K562 (cell line): ENCODE results near the gene PCF11. TPM values are rescaled to one million over a fixed set of nuclear protein-coding genes. Genes with fewer than 3 reads are reported as not detected.
A peak's percentile ranks its signal among the peaks of the same experiment; 100 is the strongest.

Experiments
- CAMTA2 ChIP-seq: fragments of 250-450 bp; sonication (Bioruptor Pico); conservative IDR thresholded peaks from 2 replicates; pipeline ENCODE4 v1.5.1; 2022
- CCNT2 ChIP-seq: IDR thresholded peaks from 2 replicates; pipeline ENCODE4 v1.6.1; 2011; ENCODE audit warnings: borderline replicate concordance, low read depth, mild to moderate bottlenecking, moderate library complexity, mixed read lengths, low read length; ENCODE audit not compliant: insufficient read length; ENCODE audit errors: extremely low read depth
- ID3 ChIP-seq, 2 experiments: fragments of 250-450 bp in 1 of 2; fragments of 450-650 bp in 1 of 2; sonication (Bioruptor Pico) in 1 of 2; IDR thresholded peaks; 2 replicates each; pipeline versions ENCODE4 v1.6.1 to v1.8.0; 2016 to 2021; ENCODE audit warnings: mild to moderate bottlenecking in 2 of 2, moderate library complexity in 2 of 2, missing compliant biosample characterization in 1 of 2, missing genetic modification characterization in 1 of 2
- MEF2A ChIP-seq: IDR thresholded peaks from 2 replicates; pipeline ENCODE4 v1.6.1; 2011; ENCODE audit warnings: low read depth, mild to moderate bottlenecking, low read length, moderate library complexity; ENCODE audit not compliant: control insufficient read depth
- NR2F6 ChIP-seq: fragments of 450-650 bp; formaldehyde crosslinking; IDR thresholded peaks from 2 replicates; pipeline ENCODE4 v1.4.0; 2020; ENCODE audit warnings: mild to moderate bottlenecking
- POLR2B ChIP-seq: fragments of 450-650 bp; IDR thresholded peaks from 2 replicates; pipeline ENCODE4 v1.6.1; 2018; ENCODE audit warnings: low read depth; ENCODE audit not compliant: partially characterized antibody
- RBM17 ChIP-seq: fragments of 200-400 bp; formaldehyde crosslinking; IDR thresholded peaks from 2 replicates; pipeline ENCODE4 v1.6.1; 2017; ENCODE audit warnings: low read depth, mild to moderate bottlenecking, low read length, borderline replicate concordance
- ZC3H11A ChIP-seq: IDR thresholded peaks from 2 replicates; pipeline ENCODE4 v1.6.1; 2012; ENCODE audit warnings: low read depth, low read length, improper control_type of control experiment
- ZNF444 ChIP-seq: fragments of 250-450 bp; sonication (Bioruptor Pico); IDR thresholded peaks from 2 replicates; pipeline ENCODE4 v1.4.0; 2020; ENCODE audit warnings: mild to moderate bottlenecking, moderate library complexity
- ZNF583 ChIP-seq: fragments of 250-450 bp; sonication (Bioruptor Pico); IDR thresholded peaks from 2 replicates; pipeline ENCODE4 v1.4.0; 2020
- polyA plus RNA-seq, 8 experiments: library from polyadenylated mRNA; depleted of rRNA in 4 of 8; stranded (reverse) in 5 of 8; unstranded in 3 of 8; fragments of >200 nt; fragmentation: Nextera tagmentation in 2 of 8; fragmentation: Illumina TruSeq in 1 of 8; extraction: Ambion mirVana in 2 of 8; extraction: Trizol in 1 of 8; gene quantifications; 2 replicates each; pipeline versions ENCODE4 v1.2.1 to v1.2.3, GENCODE V29; 2011 to 2014; ENCODE audit warnings: inconsistent platforms in 1 of 8, missing spikeins in 1 of 8
- total RNA-seq, 7 experiments: library from RNA; depleted of rRNA in 6 of 7; stranded (reverse); fragments of >200 nt in 6 of 7; fragmentation: Illumina TruSeq in 2 of 7; extraction: Trizol in 2 of 7; gene quantifications; 2 replicates each; pipeline versions ENCODE4 v1.2.1 to v1.2.3, GENCODE V29; 2011 to 2021; ENCODE audit warnings: low replicate concordance in 1 of 7
- TF ChIP-seq, protein P1 (sequence below): sonication (generic); formaldehyde crosslinking; IDR thresholded peaks from 2 replicates; pipeline ENCODE4 v1.8.0; 2023; ENCODE audit warnings: missing genetic modification reagents, mild to moderate bottlenecking, borderline replicate concordance
- TF ChIP-seq, protein P2 (sequence below): fragments of 450-650 bp; formaldehyde crosslinking; IDR thresholded peaks from 2 replicates; pipeline ENCODE4 v1.4.0; 2020; ENCODE audit warnings: mild to moderate bottlenecking, moderate library complexity
- TF ChIP-seq, protein P3 (sequence below): fragments of 250-450 bp; sonication (Bioruptor Pico); IDR thresholded peaks from 2 replicates; pipeline ENCODE4 v1.9.0; 2021; ENCODE audit warnings: mild to moderate bottlenecking
- TF ChIP-seq, protein P4 (sequence below): fragments of 450-650 bp; formaldehyde crosslinking; IDR thresholded peaks from 2 replicates; pipeline ENCODE4 v1.4.0; 2022; ENCODE audit warnings: missing genetic modification characterization

Gene PCF11
- total and polyA plus RNA-seq, 9 of the 15 experiments (the other 6 are each of a cell fraction or from before 2014, with no cell fraction given), result 9.3 to 91.6 (median 54.4) TPM

DNA sequence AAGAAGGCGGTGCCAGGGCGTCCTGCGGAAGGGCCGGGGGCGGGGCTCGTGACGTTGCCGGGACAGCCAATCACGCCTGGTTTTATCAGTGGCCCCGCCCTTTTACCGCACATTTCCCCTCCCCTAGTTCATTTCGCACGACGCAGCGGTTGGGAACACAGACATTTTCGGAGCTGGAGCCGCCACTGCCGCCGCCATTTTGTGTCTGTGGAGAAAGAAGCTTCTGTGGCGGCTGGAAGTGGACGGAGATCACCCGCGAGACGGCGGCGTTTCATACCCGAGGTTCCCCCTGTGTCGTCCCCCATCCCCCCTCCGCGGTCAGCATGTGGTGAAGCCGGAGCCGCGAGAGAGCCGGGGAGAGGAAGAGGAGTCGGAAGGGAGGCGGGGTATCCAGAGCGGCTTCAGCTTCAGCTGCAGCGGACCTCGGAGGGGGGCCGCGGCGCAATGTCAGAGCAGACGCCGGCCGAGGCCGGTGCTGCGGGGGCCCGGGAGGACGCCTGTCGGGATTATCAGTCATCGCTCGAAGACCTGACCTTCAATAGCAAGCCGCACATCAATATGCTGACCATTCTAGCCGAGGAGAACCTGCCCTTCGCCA lies at the start of gene PCF11 (continued):
- TF ChIP-seq, protein P1, sequence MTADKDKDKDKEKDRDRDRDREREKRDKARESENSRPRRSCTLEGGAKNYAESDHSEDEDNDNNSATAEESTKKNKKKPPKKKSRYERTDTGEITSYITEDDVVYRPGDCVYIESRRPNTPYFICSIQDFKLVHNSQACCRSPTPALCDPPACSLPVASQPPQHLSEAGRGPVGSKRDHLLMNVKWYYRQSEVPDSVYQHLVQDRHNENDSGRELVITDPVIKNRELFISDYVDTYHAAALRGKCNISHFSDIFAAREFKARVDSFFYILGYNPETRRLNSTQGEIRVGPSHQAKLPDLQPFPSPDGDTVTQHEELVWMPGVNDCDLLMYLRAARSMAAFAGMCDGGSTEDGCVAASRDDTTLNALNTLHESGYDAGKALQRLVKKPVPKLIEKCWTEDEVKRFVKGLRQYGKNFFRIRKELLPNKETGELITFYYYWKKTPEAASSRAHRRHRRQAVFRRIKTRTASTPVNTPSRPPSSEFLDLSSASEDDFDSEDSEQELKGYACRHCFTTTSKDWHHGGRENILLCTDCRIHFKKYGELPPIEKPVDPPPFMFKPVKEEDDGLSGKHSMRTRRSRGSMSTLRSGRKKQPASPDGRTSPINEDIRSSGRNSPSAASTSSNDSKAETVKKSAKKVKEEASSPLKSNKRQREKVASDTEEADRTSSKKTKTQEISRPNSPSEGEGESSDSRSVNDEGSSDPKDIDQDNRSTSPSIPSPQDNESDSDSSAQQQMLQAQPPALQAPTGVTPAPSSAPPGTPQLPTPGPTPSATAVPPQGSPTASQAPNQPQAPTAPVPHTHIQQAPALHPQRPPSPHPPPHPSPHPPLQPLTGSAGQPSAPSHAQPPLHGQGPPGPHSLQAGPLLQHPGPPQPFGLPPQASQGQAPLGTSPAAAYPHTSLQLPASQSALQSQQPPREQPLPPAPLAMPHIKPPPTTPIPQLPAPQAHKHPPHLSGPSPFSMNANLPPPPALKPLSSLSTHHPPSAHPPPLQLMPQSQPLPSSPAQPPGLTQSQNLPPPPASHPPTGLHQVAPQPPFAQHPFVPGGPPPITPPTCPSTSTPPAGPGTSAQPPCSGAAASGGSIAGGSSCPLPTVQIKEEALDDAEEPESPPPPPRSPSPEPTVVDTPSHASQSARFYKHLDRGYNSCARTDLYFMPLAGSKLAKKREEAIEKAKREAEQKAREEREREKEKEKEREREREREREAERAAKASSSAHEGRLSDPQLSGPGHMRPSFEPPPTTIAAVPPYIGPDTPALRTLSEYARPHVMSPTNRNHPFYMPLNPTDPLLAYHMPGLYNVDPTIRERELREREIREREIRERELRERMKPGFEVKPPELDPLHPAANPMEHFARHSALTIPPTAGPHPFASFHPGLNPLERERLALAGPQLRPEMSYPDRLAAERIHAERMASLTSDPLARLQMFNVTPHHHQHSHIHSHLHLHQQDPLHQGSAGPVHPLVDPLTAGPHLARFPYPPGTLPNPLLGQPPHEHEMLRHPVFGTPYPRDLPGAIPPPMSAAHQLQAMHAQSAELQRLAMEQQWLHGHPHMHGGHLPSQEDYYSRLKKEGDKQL (CRISPR knock-in tag), result no peak
- TF ChIP-seq, protein P2, sequence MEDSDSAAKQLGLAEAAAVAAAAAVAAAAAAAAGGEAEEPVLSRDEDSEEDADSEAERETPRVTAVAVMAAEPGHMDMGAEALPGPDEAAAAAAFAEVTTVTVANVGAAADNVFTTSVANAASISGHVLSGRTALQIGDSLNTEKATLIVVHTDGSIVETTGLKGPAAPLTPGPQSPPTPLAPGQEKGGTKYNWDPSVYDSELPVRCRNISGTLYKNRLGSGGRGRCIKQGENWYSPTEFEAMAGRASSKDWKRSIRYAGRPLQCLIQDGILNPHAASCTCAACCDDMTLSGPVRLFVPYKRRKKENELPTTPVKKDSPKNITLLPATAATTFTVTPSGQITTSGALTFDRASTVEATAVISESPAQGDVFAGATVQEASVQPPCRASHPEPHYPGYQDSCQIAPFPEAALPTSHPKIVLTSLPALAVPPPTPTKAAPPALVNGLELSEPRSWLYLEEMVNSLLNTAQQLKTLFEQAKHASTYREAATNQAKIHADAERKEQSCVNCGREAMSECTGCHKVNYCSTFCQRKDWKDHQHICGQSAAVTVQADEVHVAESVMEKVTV, result peak; percentile 43; the same call in 1 of the 2 replicates
- TF ChIP-seq CCNT2 (peak; percentile 28), ZNF583 (no peak), ID3 (CRISPR knock-in tag; IDR thresholded peaks at IDR 0.05) (no peak), ID3 (tag; IDR thresholded peaks at IDR 0.05) (no peak; the same call in 1 of the 2 replicates), ZNF444 (CRISPR knock-in tag) (no peak), CAMTA2 (0 out of 2 replicates have a peak, but pooled peaks have one; percentile 12), POLR2B (peak; percentile 99), RBM17 (no peak), NR2F6 (CRISPR knock-in tag) (0 out of 2 replicates have a peak, but pooled peaks have one; percentile 14), ZC3H11A (peak; percentile 77; the same call in 1 of the 2 replicates), MEF2A (no peak)
- TF ChIP-seq, protein P3, sequence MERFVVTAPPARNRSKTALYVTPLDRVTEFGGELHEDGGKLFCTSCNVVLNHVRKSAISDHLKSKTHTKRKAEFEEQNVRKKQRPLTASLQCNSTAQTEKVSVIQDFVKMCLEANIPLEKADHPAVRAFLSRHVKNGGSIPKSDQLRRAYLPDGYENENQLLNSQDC, result peak; percentile 63; the same call in 1 of the 2 replicates
- TF ChIP-seq, protein P4, sequence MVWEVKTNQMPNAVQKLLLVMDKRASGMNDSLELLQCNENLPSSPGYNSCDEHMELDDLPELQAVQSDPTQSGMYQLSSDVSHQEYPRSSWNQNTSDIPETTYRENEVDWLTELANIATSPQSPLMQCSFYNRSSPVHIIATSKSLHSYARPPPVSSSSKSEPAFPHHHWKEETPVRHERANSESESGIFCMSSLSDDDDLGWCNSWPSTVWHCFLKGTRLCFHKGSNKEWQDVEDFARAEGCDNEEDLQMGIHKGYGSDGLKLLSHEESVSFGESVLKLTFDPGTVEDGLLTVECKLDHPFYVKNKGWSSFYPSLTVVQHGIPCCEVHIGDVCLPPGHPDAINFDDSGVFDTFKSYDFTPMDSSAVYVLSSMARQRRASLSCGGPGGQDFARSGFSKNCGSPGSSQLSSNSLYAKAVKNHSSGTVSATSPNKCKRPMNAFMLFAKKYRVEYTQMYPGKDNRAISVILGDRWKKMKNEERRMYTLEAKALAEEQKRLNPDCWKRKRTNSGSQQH (CRISPR knock-in tag), result peak; percentile 86
